Measurements from ENCODE around the gene MYO5B. TPM values are rescaled to one million over a fixed set of nuclear protein-coding genes. Genes with fewer than 3 reads are reported as not detected.

MYO5B gene
- total RNA-seq, 1 donor from 2014 or later, result 6.7 TPM

DNA sequence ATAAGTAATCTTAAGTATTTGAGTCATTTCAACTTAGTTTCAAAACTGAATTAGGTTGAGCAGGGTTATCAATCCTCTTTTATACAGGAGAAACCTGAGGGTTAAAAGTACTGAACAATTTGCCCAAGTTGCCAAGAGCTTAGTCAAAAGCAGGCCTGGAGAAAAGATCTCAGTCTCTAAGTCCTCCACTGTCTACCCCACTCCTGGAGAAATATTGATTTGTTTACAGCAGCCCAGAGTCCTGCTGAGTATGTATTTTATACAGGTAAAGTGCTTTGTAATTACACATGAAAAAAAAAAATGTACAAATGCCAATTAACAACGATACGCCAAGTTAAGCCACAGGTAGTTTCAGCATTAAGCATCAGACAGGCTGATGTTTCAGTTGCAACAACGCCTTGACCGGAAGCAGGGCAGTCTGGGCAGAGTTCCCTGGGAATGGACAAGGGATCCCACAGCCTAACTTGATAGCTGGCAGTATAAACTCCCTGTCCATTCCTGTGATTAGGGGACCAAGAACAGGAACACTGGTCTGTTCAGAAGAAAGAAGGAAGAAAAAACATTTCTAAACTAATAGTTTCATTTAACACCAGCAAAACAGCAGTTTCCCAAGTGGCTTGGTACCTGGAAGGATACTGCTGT lies 132.9 kb downstream of the MYO5B start:
- Histone ChIP-seq H3K4me1 (no peaks in the 10 kb centered on the region), H3K79me2 (ENCODE audit: low read depth) (no peaks in the 10 kb centered on the region), H3K9ac (no peak overlapping the region), H3K36me3 (no peaks in the 10 kb centered on the region), H3K4me3 (no peak overlapping the region), H3K27ac (no peak overlapping the region), H3K9me3 (ENCODE audit: low read depth) (no peaks in the 10 kb centered on the region), H4K20me1 (ENCODE audit: low read depth) (no peaks in the 10 kb centered on the region), H3F3A (ENCODE audit: low read depth) (no peaks in the 10 kb centered on the region), H2AFZ (replicated peaks) (no peak overlapping the region), H3K4me2 (no peak overlapping the region), H3K27me3 (no peaks in the 10 kb centered on the region)
- Mint-ChIP-seq H3K4me3 (no peak overlapping the region), H3K27ac (no peak overlapping the region), H3K4me1 (peaks cover 6% of the 10 kb centered on the region), H3K36me3 (no peaks in the 10 kb centered on the region), H3K27me3 (ENCODE audit: insufficient read depth, low read depth) (no peaks in the 10 kb centered on the region), H3K9me3 (no peaks in the 10 kb centered on the region)
- TF ChIP-seq EZH2phosphoT487 (IDR thresholded peaks at IDR 0.05), result no peak
- no peak for TF ChIP-seq EZH2 (IDR thresholded peaks at IDR 0.05)
- TF ChIP-seq, protein P1, sequence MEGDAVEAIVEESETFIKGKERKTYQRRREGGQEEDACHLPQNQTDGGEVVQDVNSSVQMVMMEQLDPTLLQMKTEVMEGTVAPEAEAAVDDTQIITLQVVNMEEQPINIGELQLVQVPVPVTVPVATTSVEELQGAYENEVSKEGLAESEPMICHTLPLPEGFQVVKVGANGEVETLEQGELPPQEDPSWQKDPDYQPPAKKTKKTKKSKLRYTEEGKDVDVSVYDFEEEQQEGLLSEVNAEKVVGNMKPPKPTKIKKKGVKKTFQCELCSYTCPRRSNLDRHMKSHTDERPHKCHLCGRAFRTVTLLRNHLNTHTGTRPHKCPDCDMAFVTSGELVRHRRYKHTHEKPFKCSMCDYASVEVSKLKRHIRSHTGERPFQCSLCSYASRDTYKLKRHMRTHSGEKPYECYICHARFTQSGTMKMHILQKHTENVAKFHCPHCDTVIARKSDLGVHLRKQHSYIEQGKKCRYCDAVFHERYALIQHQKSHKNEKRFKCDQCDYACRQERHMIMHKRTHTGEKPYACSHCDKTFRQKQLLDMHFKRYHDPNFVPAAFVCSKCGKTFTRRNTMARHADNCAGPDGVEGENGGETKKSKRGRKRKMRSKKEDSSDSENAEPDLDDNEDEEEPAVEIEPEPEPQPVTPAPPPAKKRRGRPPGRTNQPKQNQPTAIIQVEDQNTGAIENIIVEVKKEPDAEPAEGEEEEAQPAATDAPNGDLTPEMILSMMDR (IDR thresholded peaks at IDR 0.05), result no peak
- DNase-seq (ENCODE audit: low spot score), result no peak

DNA sequence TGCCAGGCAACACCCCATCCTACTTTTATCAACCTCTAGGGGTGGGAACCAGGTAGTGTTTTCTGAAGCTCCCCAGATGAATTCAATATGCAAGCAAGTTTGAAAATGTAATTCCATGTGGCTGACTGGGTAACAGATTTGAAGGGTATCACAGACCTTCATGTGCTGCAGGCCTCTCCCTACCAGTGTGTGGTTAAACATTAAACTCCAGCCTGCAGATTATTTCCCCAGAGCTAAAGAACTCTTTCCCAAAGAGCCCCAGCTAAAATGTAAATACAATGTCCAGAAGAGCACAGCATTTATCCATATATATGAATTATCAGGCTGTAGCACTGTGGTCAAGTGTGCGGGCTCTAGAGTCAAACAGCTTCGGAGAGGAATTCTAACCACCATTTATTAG lies 134.1 kb downstream of the MYO5B start:
- Histone ChIP-seq H3K4me3 (no peak overlapping the region), H3K9me3 (ENCODE audit: low read depth) (no peaks in the 10 kb centered on the region), H4K20me1 (ENCODE audit: low read depth) (no peaks in the 10 kb centered on the region), H3K36me3 (no peaks in the 10 kb centered on the region), H3F3A (ENCODE audit: low read depth) (no peaks in the 10 kb centered on the region), H3K4me1 (no peaks in the 10 kb centered on the region), H3K79me2 (ENCODE audit: low read depth) (no peaks in the 10 kb centered on the region), H3K4me2 (no peak overlapping the region), H3K9ac (no peak overlapping the region), H2AFZ (replicated peaks) (no peak overlapping the region), H3K27ac (no peak overlapping the region), H3K27me3 (no peaks in the 10 kb centered on the region)
- Mint-ChIP-seq H3K27me3 (ENCODE audit: insufficient read depth, low read depth) (no peaks in the 10 kb centered on the region), H3K4me3 (no peak overlapping the region), H3K4me1 (peaks cover 6% of the 10 kb centered on the region), H3K27ac (no peak overlapping the region), H3K36me3 (no peaks in the 10 kb centered on the region), H3K9me3 (no peaks in the 10 kb centered on the region)
- DNase-seq (ENCODE audit: low spot score), result no peak
- no peak for TF ChIP-seq EZH2 (IDR thresholded peaks at IDR 0.05)

- TF ChIP-seq EZH2 (IDR thresholded peaks at IDR 0.05) (no peak), EZH2phosphoT487 (IDR thresholded peaks at IDR 0.05) (no peak)
- TF ChIP-seq, protein P1 (IDR thresholded peaks at IDR 0.05), result no peak
- H3K27ac ChIP-seq, result no peak overlapping the region
- no peaks in the 10 kb centered on the region for H3K9me3 ChIP-seq (ENCODE audit: low read depth)
- no peaks in the 10 kb centered on the region for H3K27me3 ChIP-seq
- Mint-ChIP-seq H3K27me3 (ENCODE audit: insufficient read depth, low read depth) (no peaks in the 10 kb centered on the region), H3K4me3 (no peak overlapping the region), H3K36me3 (no peaks in the 10 kb centered on the region), H3K27ac (no peak overlapping the region), H3K9me3 (no peaks in the 10 kb centered on the region), H3K4me1 (peaks cover 6% of the 10 kb centered on the region)
- no peak overlapping the region for H3K9ac ChIP-seq
- H3K4me1 ChIP-seq, result no peaks in the 10 kb centered on the region
- no peak overlapping the region for H2AFZ ChIP-seq (replicated peaks)
- no peaks in the 10 kb centered on the region for H3F3A ChIP-seq (ENCODE audit: low read depth)
- H3K79me2 ChIP-seq (ENCODE audit: low read depth), result no peaks in the 10 kb centered on the region
- H3K4me3 ChIP-seq, result no peak overlapping the region
- H3K4me2 ChIP-seq, result no peak overlapping the region
- H4K20me1 ChIP-seq (ENCODE audit: low read depth), result no peaks in the 10 kb centered on the region
- no peak for DNase-seq (ENCODE audit: low spot score)
- no peaks in the 10 kb centered on the region for H3K36me3 ChIP-seq
Observed at GRCh38 chr18:50058731-50059130, 136.2 kb downstream of the MYO5B start.

GRCh38 chr18:50057009-50057408 lies 137.9 kb downstream of the MYO5B start:
- H3K9ac ChIP-seq, result no peak overlapping the region
- H3K4me1 Mint-ChIP-seq, result peaks cover 6% of the 10 kb centered on the region
- H3K9me3 Mint-ChIP-seq, result no peaks in the 10 kb centered on the region
- no peaks in the 10 kb centered on the region for H3F3A ChIP-seq (ENCODE audit: low read depth)
- no peak overlapping the region for H3K27ac Mint-ChIP-seq
- no peak overlapping the region for H3K27ac ChIP-seq
- H3K4me3 Mint-ChIP-seq, result no peak overlapping the region
- H3K27me3 Mint-ChIP-seq (ENCODE audit: insufficient read depth, low read depth), result no peaks in the 10 kb centered on the region
- H3K4me1 ChIP-seq, result no peaks in the 10 kb centered on the region
- no peaks in the 10 kb centered on the region for H3K27me3 ChIP-seq
- H3K4me3 ChIP-seq, result no peak overlapping the region
- no peak overlapping the region for H3K4me2 ChIP-seq
- no peak for DNase-seq (ENCODE audit: low spot score)
- TF ChIP-seq EZH2phosphoT487 (IDR thresholded peaks at IDR 0.05) (no peak), EZH2 (IDR thresholded peaks at IDR 0.05) (no peak)
- TF ChIP-seq, protein P1 (IDR thresholded peaks at IDR 0.05), result no peak
- no peak overlapping the region for H2AFZ ChIP-seq (replicated peaks)
- no peaks in the 10 kb centered on the region for H3K36me3 Mint-ChIP-seq
- H3K36me3 ChIP-seq, result no peaks in the 10 kb centered on the region
- no peaks in the 10 kb centered on the region for H4K20me1 ChIP-seq (ENCODE audit: low read depth)
- H3K9me3 ChIP-seq (ENCODE audit: low read depth), result no peaks in the 10 kb centered on the region
- no peaks in the 10 kb centered on the region for H3K79me2 ChIP-seq (ENCODE audit: low read depth)
